Astrocyte of the spinal cord (primary cell): Measurements from ENCODE around the gene CHKA.
A peak's percentile ranks its signal among the peaks of the same experiment; 100 is the strongest.

ENCODE experiments used
- DNase-seq: peaks from one replicate; pipeline ENCODE4 v3.0.0; 2011; ENCODE audit warnings: low read depth, low spot score
- H3K4me3 ChIP-seq: 2 replicates; pipeline ENCODE4 v1.5.1; 2011; ENCODE audit warnings: low read depth, mild to moderate bottlenecking, low read length, moderate library complexity
- in situ Hi-C: cut with HindIII; loops from 2 replicates; pipeline ENCODE4 v1.10.0; 2017; ENCODE audit warnings: low sequenced_read_pairs
- TF ChIP-seq, protein P1 (sequence below): IDR thresholded peaks from 2 replicates; pipeline ENCODE4 v1.5.1; 2012; ENCODE audit warnings: low read depth, mild to moderate bottlenecking, low read length, inconsistent platforms

CHKA gene

DNA sequence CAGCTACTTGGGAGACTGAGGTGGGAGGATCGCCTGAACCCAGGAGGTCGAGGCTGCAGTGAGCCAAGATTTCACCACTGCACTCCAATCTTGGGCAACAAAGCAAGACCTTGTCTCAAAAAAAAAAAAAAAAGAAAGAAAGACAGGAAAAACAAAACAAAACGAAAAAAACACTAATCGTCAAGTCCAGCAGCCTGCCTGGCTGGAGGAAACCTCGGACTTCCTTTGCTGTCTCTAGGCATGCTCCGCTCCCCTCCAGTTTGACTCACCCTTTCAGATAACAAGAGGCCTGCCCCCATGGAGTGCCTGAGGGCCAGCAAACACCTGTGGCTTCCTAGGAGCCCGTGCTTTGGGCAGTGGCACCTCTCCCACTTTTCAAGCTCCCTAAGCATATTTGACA is 28.8 kb upstream of the CHKA start:
- no peak overlapping the region for H3K4me3 ChIP-seq
- in situ Hi-C loops: no loop called here
- TF ChIP-seq, protein P1, sequence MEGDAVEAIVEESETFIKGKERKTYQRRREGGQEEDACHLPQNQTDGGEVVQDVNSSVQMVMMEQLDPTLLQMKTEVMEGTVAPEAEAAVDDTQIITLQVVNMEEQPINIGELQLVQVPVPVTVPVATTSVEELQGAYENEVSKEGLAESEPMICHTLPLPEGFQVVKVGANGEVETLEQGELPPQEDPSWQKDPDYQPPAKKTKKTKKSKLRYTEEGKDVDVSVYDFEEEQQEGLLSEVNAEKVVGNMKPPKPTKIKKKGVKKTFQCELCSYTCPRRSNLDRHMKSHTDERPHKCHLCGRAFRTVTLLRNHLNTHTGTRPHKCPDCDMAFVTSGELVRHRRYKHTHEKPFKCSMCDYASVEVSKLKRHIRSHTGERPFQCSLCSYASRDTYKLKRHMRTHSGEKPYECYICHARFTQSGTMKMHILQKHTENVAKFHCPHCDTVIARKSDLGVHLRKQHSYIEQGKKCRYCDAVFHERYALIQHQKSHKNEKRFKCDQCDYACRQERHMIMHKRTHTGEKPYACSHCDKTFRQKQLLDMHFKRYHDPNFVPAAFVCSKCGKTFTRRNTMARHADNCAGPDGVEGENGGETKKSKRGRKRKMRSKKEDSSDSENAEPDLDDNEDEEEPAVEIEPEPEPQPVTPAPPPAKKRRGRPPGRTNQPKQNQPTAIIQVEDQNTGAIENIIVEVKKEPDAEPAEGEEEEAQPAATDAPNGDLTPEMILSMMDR: no peak
- DNase-seq: peak; percentile 43

DNA sequence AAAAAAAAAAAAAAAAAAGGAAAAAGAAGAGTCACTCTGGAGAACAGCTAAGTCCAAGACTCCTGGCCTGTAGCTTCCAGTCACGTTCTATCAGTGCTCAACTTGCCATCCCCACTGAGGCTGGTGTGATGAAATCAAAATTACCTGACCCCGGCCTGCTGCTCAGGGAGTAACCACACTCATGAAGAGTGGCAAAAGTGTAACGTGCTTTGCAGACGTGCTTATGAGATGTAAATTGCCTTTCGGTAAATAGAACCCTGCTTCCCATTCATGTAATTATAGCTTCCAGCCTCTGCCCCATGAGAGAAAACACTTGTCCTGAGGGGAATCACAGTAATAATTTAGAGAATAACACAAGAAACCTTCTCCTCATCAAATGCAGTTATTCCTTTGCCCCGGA is 28.2 kb upstream of the CHKA start:
- TF ChIP-seq, protein P1: no peak
- DNase-seq: no peak
- in situ Hi-C loops: no loop called here
- no peak overlapping the region for H3K4me3 ChIP-seq

DNA sequence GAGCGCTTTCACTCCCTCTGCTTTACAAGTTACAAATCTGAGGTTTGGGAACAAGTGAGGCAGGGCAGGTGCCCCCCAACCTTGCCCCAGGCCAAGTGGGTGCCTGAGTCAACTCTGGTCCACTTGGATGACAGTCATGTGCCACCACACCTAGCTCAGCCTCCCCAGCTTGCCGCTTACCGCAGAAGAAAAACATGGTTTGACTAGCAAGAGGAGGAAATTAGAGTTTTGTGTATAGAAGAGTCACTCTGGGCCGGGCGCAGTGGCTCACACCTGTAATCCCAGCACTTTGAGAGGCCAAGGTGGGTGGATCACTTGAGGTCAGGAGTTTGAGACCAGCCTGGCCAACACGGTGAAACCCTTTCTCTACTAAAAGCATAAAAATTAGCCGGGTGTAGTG is 27.7 kb upstream of the CHKA start:
- no peak for DNase-seq
- H3K4me3 ChIP-seq: no peak overlapping the region
- in situ Hi-C loops: no loop called here
- TF ChIP-seq, protein P1: no peak

DNA sequence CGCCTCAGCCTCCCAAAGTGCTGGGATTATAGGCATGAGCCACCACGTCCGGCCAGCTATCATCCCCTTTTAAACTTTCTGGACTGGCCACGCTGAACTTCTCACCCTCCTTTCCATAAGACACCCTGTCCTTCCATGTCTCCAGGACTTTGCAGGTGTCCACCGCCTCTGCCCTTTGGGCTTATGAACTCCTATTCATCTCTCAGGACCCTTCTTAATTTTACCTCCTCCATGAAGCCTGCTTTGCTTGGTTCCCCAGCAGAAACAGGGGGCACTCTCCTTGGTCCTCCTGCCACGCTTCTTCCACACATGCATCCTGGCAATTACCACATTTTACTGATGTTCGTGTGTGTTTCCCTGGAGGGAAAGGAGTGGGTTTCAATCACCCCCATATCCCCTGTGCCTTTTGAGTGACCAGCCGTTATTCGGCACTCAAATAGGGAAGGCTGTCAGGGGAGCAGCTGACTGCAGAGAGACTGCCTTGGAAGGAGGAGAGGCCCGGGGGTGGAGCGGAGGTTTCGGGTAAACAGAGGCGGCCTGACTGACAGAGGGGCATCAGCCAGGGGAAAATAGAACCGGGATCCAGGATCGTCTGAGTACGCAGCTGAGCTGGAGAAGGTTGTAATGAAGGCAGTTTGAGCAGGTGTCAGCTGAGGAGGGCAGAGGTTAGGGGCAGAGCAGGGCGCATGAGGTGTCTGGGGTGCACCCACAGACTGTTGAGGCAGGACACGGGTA is 27.1 kb upstream of the CHKA start:
- TF ChIP-seq, protein P1: no peak
- no peak for DNase-seq
- no peak overlapping the region for H3K4me3 ChIP-seq
- in situ Hi-C loops: no loop called here

DNA sequence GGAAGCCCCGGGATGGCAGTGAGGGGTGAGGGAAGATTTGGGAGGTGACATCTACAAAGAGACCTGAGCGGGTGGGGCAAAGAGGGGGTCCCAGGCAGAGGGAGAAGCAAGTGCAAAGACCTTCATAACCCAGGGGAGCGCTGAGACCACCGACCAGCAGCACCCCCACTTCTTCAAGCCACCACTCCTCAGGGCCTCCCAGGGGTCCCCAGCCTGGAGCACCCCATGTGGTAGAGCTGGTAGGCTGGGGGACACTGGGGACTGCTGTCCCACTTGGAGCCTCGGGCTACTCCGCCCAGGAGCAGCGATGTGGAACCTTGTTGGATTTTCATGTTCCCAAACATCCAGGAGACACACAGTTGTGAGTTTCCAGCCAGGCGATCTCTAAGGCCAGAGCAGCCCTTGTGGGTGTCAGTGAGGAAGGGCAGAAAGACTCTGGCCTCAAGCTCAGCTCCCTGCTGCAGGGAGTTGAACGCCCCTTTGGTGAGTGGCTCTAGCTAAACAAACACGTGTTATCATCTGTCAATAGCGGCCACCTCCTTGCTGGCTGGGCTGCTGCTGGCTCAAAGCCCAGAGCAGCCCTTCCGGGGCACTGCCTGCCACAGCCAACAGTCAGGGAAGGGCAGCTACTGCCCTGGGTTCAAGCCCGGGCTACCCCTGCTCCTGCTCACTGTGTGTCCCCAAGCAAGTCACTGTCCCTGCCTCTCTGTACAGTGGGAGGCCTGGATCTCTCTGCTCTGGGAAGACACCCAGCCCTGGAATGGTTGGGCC is 25.7 kb upstream of the CHKA start:
- peak; percentile 24 for DNase-seq
- TF ChIP-seq, protein P1: no peak
- in situ Hi-C loops: no loop called here
- H3K4me3 ChIP-seq: no peak overlapping the region

DNA sequence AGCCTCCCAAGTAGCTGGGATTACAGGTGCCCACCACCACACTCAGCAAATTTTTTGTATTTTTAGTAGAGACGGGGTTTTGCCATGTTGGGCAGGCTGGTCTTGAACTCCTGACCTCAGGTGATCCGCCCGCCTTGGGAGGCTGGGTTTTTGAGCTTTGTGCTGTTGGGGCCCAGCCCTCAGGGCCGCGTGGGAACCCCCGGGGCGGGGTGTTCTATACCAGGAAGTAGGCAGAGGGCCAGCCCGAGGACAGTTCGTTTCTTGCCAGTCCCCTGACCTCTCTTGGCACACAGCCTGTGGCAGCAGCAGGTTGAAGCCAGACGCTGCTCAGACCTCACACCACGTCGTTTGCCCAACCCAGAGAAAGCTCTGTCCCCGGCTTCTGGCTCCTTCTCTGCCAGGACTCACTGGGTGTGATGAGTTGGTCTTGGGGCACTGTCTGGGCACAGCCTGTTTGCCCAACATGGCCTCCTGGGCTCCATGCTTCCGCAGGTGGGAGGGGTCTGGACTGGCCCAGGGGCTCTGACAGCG is 24.9 kb upstream of the CHKA start:
- no peak overlapping the region for H3K4me3 ChIP-seq
- TF ChIP-seq, protein P1: no peak
- in situ Hi-C loops: no loop called here
- no peak for DNase-seq
